GM23338 (cell line): Measurements from ENCODE around the gene TMEM52. TPM values are rescaled to one million over a fixed set of nuclear protein-coding genes. Genes with fewer than 3 reads are reported as not detected.
"Not testable (repeated sequence)": the region's sequence is repeated elsewhere in the genome, so short reads cannot be mapped to it uniquely, and the experiment has no call there.

Source experiments
- ATAC-seq: fragments of 200-7000 bp; cut with Tn5 transposase; 3 replicates; pipeline ENCODE4 v1.9.1; 2020
- DNase-seq: peaks from one replicate; pipeline ENCODE4 v3.0.0-alpha.2; 2015; ENCODE audit warnings: low spot score
- H2AFZ ChIP-seq: fragments of 200-600 bp; sonication (generic); 2 replicates; pipeline ENCODE4 v1.8.0; 2016; ENCODE audit warnings: antibody characterized with exemption, mild to moderate bottlenecking, moderate library complexity
- H3F3A ChIP-seq: fragments of 200-600 bp; sonication (generic); replicated peaks from 2 replicates; pipeline ENCODE4 v1.8.0; 2017; ENCODE audit warnings: antibody characterized with exemption, mixed run types, low read depth
- H3K27ac ChIP-seq: fragments of 200-600 bp; sonication (generic); 2 replicates; pipeline ENCODE4 v1.6.1; 2016; ENCODE audit warnings: low read depth
- H3K27me3 ChIP-seq: fragments of 200-600 bp; sonication (generic); 2 replicates; pipeline ENCODE4 v1.8.0; 2016; ENCODE audit warnings: mild to moderate bottlenecking, mixed run types, moderate library complexity; ENCODE audit not compliant: insufficient read depth
- H3K36me3 ChIP-seq: fragments of 200-600 bp; sonication (generic); 2 replicates; pipeline ENCODE4 v1.8.0; 2016; ENCODE audit warnings: mild to moderate bottlenecking; ENCODE audit not compliant: insufficient read depth
- H3K4me1 ChIP-seq: fragments of 200-600 bp; sonication (generic); 2 replicates; pipeline ENCODE4 v1.8.0; 2016; ENCODE audit warnings: mild to moderate bottlenecking, moderate library complexity; ENCODE audit not compliant: insufficient read depth
- H3K4me2 ChIP-seq: fragments of 200-600 bp; sonication (generic); 2 replicates; pipeline ENCODE4 v1.7.1; 2017; ENCODE audit warnings: mixed run types
- H3K4me3 ChIP-seq: fragments of 200-600 bp; sonication (generic); 2 replicates; pipeline ENCODE4 v1.6.1; 2016; ENCODE audit warnings: mixed run types
- H3K79me2 ChIP-seq: fragments of 200-600 bp; sonication (generic); replicated peaks from 2 replicates; pipeline ENCODE4 v1.8.0; 2017; ENCODE audit warnings: mild to moderate bottlenecking; ENCODE audit not compliant: insufficient read depth
- H3K9me2 ChIP-seq: fragments of 200-600 bp; sonication (generic); 2 replicates; pipeline ENCODE4 v1.8.0; 2017; ENCODE audit not compliant: insufficient read depth
- H4K20me1 ChIP-seq: fragments of 200-600 bp; sonication (generic); replicated peaks from 2 replicates; pipeline ENCODE4 v1.8.0; 2017; ENCODE audit warnings: mild to moderate bottlenecking; ENCODE audit not compliant: insufficient read depth
- H3K27ac Mint-ChIP-seq: 2 replicates; pipeline ENCODE4 v1.8.0; 2020; ENCODE audit warnings: inconsistent platforms, mild to moderate bottlenecking, moderate library complexity, mixed read lengths
- H3K27me3 Mint-ChIP-seq: 3 replicates; pipeline ENCODE4 v1.8.0; 2022; ENCODE audit warnings: low read depth, mild to moderate bottlenecking, moderate library complexity, mixed read lengths, inconsistent platforms; ENCODE audit not compliant: insufficient read depth, poor library complexity
- H3K36me3 Mint-ChIP-seq: 3 replicates; pipeline ENCODE4 v1.8.0; 2021; ENCODE audit warnings: low read depth, mild to moderate bottlenecking, inconsistent platforms, moderate library complexity, mixed read lengths
- H3K4me1 Mint-ChIP-seq: 3 replicates; pipeline ENCODE4 v1.8.0; 2020; ENCODE audit warnings: mild to moderate bottlenecking, inconsistent platforms, mixed read lengths
- H3K4me3 Mint-ChIP-seq: 3 replicates; pipeline ENCODE4 v1.8.0; 2021; ENCODE audit warnings: moderate library complexity, mild to moderate bottlenecking, inconsistent platforms, mixed read lengths
- H3K9me3 Mint-ChIP-seq: 3 replicates; pipeline ENCODE4 v1.8.0; 2020; ENCODE audit warnings: moderate library complexity, mild to moderate bottlenecking, inconsistent platforms, mixed read lengths
- CREB1 ChIP-seq: fragments of 250-450 bp; sonication (Bioruptor Pico); IDR thresholded peaks from 2 replicates; pipeline ENCODE4 v1.5.0; 2020; ENCODE audit warnings: low read depth, mild to moderate bottlenecking, moderate library complexity
- EZH2phosphoT487 ChIP-seq: fragments of 200-600 bp; sonication (generic); IDR thresholded peaks from one replicate; pipeline ENCODE4 v1.8.1; 2018; ENCODE audit warnings: antibody characterized with exemption; ENCODE audit not compliant: unreplicated experiment
- NANOG ChIP-seq: IDR thresholded peaks from 2 replicates; pipeline ENCODE4 v1.6.1; 2016; ENCODE audit warnings: antibody characterized with exemption, borderline replicate concordance
- POLR2AphosphoS5 ChIP-seq: IDR thresholded peaks from 2 replicates; pipeline ENCODE4 v1.6.1; 2016; ENCODE audit warnings: antibody characterized with exemption, low read depth
- STAT1 ChIP-seq: IDR thresholded peaks from one replicate; pipeline ENCODE4 v1.6.1; 2016; ENCODE audit warnings: antibody characterized with exemption; ENCODE audit not compliant: unreplicated experiment
- ZNF114 ChIP-seq: fragments of 250-450 bp; sonication (Bioruptor Pico); IDR thresholded peaks from 2 replicates; pipeline ENCODE4 v1.5.0; 2020; ENCODE audit warnings: mild to moderate bottlenecking, moderate library complexity
- ZNF331 ChIP-seq: fragments of 250-450 bp; sonication (Bioruptor Pico); IDR thresholded peaks from 2 replicates; pipeline ENCODE4 v1.5.0; 2020; ENCODE audit warnings: low read depth, mild to moderate bottlenecking, moderate library complexity
- polyA plus RNA-seq: library from polyadenylated mRNA; unstranded; fragments of >200 nt; fragmentation: Nextera tagmentation; extraction: Ambion mirVana; gene quantifications from 2 replicates; pipeline ENCODE4 v1.2.1, GENCODE V29; 2016
- total RNA-seq: library from RNA; depleted of rRNA; stranded (reverse); fragments of >200 nt; shearing (Covaris generic); gene quantifications from 2 replicates; pipeline ENCODE4 v1.2.3, GENCODE V29; 2014
- TF ChIP-seq, protein P1 (sequence below): IDR thresholded peaks from 2 replicates; pipeline ENCODE4 v1.6.1; 2016; ENCODE audit warnings: antibody characterized with exemption
- TF ChIP-seq, protein P2 (sequence below), 2 experiments: fragments of 200-600 bp in 1 of 2; sonication (generic) in 1 of 2; conservative IDR thresholded peaks; 2 replicates each; pipeline versions ENCODE4 v1.5.1 to v1.6.1; 2016 to 2017; ENCODE audit warnings: antibody characterized with exemption in 2 of 2, low read depth in 2 of 2, mild to moderate bottlenecking in 2 of 2, moderate library complexity in 1 of 2

The TMEM52 gene
- total and polyA plus RNA-seq, 2 experiments from 2014 or later = 19.5 to 25.0 TPM

DNA sequence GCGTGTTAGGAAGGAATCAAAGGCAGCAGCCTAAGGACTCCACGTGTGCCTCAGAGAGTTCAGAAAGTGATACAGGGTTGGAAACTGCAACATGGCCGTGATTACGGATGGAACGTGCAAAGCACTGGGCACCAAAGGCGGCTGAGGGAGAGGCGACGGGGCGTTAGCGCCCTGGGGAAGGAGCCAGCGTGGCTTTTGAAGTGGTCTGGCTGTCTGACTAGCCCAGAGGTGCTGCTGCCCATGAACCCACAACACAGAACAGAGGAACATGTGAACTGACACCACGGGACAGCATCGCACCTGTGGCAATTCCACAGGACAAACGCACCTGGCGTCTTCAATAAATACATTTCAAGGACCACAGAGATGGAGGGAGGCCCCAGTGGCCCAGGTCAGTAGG lies 18.0 kb upstream of the TMEM52 start:
- no peaks in the 10 kb centered on the region for H4K20me1 ChIP-seq
- H3K4me3 Mint-ChIP-seq = no peak overlapping the region
- H3K27me3 Mint-ChIP-seq = peaks cover 10% of the 10 kb centered on the region

DNA sequence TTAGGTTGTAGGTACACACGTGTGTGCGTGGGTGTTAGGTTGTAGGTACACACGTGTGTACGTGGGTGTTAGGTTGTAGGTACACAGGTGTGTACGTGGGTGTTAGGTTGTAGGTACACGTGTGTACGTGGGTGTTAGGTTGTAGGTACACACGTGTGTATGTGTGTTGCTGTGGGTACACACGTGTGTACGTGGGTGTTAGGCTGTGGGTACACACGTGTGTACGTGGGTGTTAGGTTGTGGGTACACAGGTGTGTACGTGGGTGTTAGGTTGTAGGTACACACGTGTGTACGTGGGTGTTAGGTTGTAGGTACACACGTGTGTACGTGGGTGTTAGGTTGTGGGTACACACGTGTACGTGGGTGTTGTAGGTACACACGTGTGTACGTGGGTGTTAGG lies 15.8 kb upstream of the TMEM52 start:
- not testable (repeated sequence) for H3F3A ChIP-seq, ATAC-seq, H4K20me1 ChIP-seq, H3K9me3 Mint-ChIP-seq, H3K4me3 ChIP-seq, H2AFZ ChIP-seq, DNase-seq, H3K79me2 ChIP-seq, H3K36me3 ChIP-seq, H3K9me2 ChIP-seq, H3K27ac Mint-ChIP-seq, H3K36me3 Mint-ChIP-seq, H3K27ac ChIP-seq, H3K27me3 Mint-ChIP-seq, H3K4me2 ChIP-seq, H3K4me3 Mint-ChIP-seq, H3K27me3 ChIP-seq, H3K4me1 Mint-ChIP-seq, H3K4me1 ChIP-seq

More for the DNA sequence above, 18.0 kb upstream of the TMEM52 start:
- Histone ChIP-seq H3K27me3 (no peaks in the 10 kb centered on the region), H3K4me3 (no peak overlapping the region), H3K4me1 (no peaks in the 10 kb centered on the region), H3F3A (0 out of 2 replicates have a peak, but pooled peaks cover 7% of the 10 kb centered on the region), H3K9me2 (0 out of 2 replicates have a peak, but pooled peaks cover 3% of the 10 kb centered on the region), H3K27ac (no peak overlapping the region), H3K79me2 (no peaks in the 10 kb centered on the region), H2AFZ (no peak overlapping the region), H3K4me2 (no peak overlapping the region), H3K36me3 (no peaks in the 10 kb centered on the region)
- peaks cover 9% of the 10 kb centered on the region; the same call in 2 of the 3 replicates for H3K9me3 Mint-ChIP-seq
- TF ChIP-seq, protein P1, sequence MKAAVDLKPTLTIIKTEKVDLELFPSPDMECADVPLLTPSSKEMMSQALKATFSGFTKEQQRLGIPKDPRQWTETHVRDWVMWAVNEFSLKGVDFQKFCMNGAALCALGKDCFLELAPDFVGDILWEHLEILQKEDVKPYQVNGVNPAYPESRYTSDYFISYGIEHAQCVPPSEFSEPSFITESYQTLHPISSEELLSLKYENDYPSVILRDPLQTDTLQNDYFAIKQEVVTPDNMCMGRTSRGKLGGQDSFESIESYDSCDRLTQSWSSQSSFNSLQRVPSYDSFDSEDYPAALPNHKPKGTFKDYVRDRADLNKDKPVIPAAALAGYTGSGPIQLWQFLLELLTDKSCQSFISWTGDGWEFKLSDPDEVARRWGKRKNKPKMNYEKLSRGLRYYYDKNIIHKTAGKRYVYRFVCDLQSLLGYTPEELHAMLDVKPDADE = no peak
- TF ChIP-seq STAT1 = no peak
- no peak for TF ChIP-seq ZNF114 (CRISPR knock-in tag)
- TF ChIP-seq, protein P2, sequence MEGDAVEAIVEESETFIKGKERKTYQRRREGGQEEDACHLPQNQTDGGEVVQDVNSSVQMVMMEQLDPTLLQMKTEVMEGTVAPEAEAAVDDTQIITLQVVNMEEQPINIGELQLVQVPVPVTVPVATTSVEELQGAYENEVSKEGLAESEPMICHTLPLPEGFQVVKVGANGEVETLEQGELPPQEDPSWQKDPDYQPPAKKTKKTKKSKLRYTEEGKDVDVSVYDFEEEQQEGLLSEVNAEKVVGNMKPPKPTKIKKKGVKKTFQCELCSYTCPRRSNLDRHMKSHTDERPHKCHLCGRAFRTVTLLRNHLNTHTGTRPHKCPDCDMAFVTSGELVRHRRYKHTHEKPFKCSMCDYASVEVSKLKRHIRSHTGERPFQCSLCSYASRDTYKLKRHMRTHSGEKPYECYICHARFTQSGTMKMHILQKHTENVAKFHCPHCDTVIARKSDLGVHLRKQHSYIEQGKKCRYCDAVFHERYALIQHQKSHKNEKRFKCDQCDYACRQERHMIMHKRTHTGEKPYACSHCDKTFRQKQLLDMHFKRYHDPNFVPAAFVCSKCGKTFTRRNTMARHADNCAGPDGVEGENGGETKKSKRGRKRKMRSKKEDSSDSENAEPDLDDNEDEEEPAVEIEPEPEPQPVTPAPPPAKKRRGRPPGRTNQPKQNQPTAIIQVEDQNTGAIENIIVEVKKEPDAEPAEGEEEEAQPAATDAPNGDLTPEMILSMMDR (conservative IDR thresholded peaks at IDR 0.05; ENCODE audit: low read depth in 2 of 2) = no peak
- no peak for TF ChIP-seq POLR2AphosphoS5
- no peak for TF ChIP-seq NANOG
- TF ChIP-seq EZH2phosphoT487 = no peak
- no peak for TF ChIP-seq CREB1 (CRISPR knock-in tag)
- TF ChIP-seq ZNF331 (CRISPR knock-in tag) = no peak
- H3K36me3 Mint-ChIP-seq = no peaks in the 10 kb centered on the region
- DNase-seq = no peak
- no peaks in the 10 kb centered on the region; the same call in 2 of the 3 replicates for H3K4me1 Mint-ChIP-seq
- H3K27ac Mint-ChIP-seq = no peak overlapping the region
- no peak for ATAC-seq
